Testis (tissue), 2 donors: ENCODE data around the gene STX4.

Source experiments
- POLR2A ChIP-seq: fragments of 450-650 bp; IDR thresholded peaks from one replicate; pipeline ENCODE4 v1.6.1; 2017; ENCODE audit warnings: antibody characterized with exemption, mild to moderate bottlenecking, moderate library complexity
- TF ChIP-seq, protein P1 (sequence below), 3 experiments: fragments of 450-650 bp in 2 of 3; fragments of 200-600 bp in 1 of 3; sonication (generic) in 1 of 3; IDR thresholded peaks; one replicate each; pipeline ENCODE4 v1.5.1; 2016 to 2019; ENCODE audit warnings: antibody characterized with exemption in 3 of 3, mild to moderate bottlenecking in 2 of 3, moderate library complexity in 1 of 3

DNA sequence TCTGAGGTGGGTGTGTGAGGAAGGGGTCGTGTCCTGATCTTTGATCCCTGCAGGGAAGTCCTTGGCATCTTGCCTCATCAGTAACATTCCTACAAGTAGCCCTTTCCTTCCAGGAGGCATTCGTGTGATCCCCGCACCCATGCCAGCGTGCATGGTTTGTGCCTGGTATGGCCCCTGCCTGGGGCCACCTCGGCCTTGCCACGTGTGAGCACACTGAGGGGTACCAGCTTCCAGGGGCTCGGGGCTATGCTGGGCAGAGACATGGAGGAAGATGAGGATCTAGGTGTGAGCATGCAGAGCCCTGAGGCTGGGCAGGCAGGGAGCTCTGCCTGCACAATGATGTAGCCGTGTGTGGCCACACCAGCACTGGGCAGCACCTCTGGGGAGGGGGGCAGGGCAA is 42.3 kb upstream of the STX4 start:
- TF ChIP-seq, protein P1, sequence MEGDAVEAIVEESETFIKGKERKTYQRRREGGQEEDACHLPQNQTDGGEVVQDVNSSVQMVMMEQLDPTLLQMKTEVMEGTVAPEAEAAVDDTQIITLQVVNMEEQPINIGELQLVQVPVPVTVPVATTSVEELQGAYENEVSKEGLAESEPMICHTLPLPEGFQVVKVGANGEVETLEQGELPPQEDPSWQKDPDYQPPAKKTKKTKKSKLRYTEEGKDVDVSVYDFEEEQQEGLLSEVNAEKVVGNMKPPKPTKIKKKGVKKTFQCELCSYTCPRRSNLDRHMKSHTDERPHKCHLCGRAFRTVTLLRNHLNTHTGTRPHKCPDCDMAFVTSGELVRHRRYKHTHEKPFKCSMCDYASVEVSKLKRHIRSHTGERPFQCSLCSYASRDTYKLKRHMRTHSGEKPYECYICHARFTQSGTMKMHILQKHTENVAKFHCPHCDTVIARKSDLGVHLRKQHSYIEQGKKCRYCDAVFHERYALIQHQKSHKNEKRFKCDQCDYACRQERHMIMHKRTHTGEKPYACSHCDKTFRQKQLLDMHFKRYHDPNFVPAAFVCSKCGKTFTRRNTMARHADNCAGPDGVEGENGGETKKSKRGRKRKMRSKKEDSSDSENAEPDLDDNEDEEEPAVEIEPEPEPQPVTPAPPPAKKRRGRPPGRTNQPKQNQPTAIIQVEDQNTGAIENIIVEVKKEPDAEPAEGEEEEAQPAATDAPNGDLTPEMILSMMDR (IDR thresholded peaks at IDR 0.05): no peak
- no peak for TF ChIP-seq POLR2A
